Measurements from ENCODE around the gene AMD1. TPM values are rescaled to one million over a fixed set of nuclear protein-coding genes. Genes with fewer than 3 reads are reported as not detected.

Gene AMD1
- total and polyA plus RNA-seq, 12 donors, result 15.4 to 64.1 (median 43.5) TPM

DNA sequence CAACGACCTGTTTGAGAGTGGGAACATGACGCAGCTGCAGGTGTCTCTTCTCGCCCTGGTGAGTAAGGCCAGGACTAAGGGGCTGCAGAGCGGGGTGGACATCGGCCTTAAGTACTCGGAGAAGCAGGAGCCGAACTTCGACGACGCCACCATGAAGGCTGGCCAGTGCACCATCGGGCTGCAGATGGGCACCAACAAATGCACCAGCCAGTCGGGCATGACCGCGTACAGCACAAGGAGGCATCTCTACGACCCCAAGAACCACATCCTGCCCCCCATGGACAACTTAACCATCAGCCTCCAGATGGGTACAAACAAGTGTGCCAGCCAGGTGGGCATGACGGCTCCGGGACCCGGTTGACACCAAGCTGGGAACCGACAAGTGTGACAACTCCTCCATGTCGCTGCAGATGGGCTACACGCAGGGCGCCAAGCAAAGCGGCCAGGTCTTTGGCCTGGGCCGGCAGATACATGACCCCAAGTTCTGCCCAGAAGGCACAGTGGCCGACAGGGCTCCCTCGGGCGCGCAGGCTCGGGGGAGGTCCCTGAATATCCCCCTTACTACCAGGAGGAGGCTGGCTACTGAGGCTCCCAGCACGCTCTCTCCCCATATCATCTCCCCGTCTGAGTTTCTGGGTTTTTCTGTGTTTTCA is 15.9 kb upstream of the AMD1 start:
- no peak overlapping the region for H3K27ac ChIP-seq
- peak in 1 of 7 donors; percentile 43 for DNase-seq
- H3K36me3 ChIP-seq (replicated peaks in 1 of 2), result no peaks in the 10 kb centered on the region
- no peak overlapping the region for H3K4me3 ChIP-seq
- H3K9me3 ChIP-seq (replicated peaks in 1 of 3), result no peaks in the 10 kb centered on the region
- H3K4me1 ChIP-seq (replicated peaks in 1 of 2), result no peaks in the 10 kb centered on the region
- WGBS, 4 donors, result 93 to 95% (median 94%) methylated on average over 19 to 31 of the region's 31 CpGs
- no peak for TF ChIP-seq POLR2A (IDR thresholded peaks at IDR 0.05)
- TF ChIP-seq, protein P1, sequence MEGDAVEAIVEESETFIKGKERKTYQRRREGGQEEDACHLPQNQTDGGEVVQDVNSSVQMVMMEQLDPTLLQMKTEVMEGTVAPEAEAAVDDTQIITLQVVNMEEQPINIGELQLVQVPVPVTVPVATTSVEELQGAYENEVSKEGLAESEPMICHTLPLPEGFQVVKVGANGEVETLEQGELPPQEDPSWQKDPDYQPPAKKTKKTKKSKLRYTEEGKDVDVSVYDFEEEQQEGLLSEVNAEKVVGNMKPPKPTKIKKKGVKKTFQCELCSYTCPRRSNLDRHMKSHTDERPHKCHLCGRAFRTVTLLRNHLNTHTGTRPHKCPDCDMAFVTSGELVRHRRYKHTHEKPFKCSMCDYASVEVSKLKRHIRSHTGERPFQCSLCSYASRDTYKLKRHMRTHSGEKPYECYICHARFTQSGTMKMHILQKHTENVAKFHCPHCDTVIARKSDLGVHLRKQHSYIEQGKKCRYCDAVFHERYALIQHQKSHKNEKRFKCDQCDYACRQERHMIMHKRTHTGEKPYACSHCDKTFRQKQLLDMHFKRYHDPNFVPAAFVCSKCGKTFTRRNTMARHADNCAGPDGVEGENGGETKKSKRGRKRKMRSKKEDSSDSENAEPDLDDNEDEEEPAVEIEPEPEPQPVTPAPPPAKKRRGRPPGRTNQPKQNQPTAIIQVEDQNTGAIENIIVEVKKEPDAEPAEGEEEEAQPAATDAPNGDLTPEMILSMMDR (IDR thresholded peaks at IDR 0.05), result no peak
- intact Hi-C loops (cut with DNase I), result no loop called here
- H3K27me3 ChIP-seq, result no peaks in the 10 kb centered on the region

DNA sequence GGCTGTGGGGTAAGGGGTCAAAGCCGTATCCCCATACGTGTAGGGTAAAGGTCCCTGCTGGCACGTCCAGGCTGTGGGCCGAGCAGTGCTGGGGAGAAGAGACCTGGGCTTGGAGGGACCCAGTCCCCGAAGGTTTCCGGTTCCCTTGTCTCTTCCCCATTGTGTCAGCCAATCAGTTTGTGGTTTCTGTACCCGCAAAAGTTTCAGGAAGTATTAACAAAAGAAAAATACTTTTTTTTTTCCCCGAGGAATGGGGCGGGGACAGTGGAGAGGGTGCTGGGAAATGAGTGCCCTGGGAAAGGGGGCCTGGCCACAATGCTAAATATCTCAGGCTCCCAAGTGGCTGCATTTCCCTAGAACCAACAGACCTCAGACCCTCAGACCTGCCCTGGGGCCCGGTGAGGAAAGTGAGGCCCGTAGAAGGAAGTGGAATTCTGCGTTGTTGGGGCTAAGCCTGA is 15.2 kb upstream of the AMD1 start:
- WGBS, 4 donors, result 73 to 93% (median 82%) methylated on average over 12 of the region's 12 CpGs
- peak in 3 of 7 donors; percentile 6 to 48 (median 24) for DNase-seq
- no peaks in the 10 kb centered on the region for H3K9me3 ChIP-seq (replicated peaks in 1 of 3)
- no peak overlapping the region for H3K27ac ChIP-seq
- intact Hi-C loops (cut with DNase I), result no loop called here
- no peak for TF ChIP-seq POLR2A (IDR thresholded peaks at IDR 0.05)
- TF ChIP-seq, protein P1 (IDR thresholded peaks at IDR 0.05), result no peak
- H3K4me1 ChIP-seq (replicated peaks in 1 of 2), result no peaks in the 10 kb centered on the region
- H3K36me3 ChIP-seq (replicated peaks in 1 of 2), result no peaks in the 10 kb centered on the region
- H3K27me3 ChIP-seq, result no peaks in the 10 kb centered on the region
- no peak overlapping the region for H3K4me3 ChIP-seq

DNA sequence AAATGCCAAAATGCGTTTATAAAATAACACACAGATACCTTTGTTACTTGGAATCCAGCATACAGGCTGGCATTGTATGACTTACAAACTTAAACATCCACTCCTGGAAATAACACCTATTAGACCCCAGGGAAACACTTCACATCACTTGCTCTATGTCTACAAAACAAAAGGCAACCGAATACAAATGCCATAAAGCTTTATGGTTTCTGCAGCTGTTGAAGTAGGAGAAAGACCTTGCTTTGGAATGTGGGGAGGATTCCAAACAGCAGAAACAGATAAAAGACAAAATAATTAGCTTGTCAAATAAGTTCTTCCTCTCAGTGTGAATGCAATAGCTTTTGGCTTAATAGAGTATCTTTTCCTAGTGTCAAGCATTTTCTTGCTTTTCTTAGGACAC is 9.8 kb upstream of the AMD1 start:
- Histone ChIP-seq H3K36me3 (replicated peaks in 1 of 2) (no peaks in the 10 kb centered on the region), H3K4me3 (no peak overlapping the region), H3K9me3 (replicated peaks in 1 of 3) (no peaks in the 10 kb centered on the region), H3K27ac (no peak overlapping the region), H3K27me3 (no peaks in the 10 kb centered on the region), H3K4me1 (replicated peaks in 1 of 2) (no peaks in the 10 kb centered on the region)
- 45 to 71% (median 53%) methylated on average over 2 of the region's 2 CpGs for WGBS, 4 donors
- DNase-seq, result no peak
- intact Hi-C loops (cut with DNase I), result no loop called here
- TF ChIP-seq POLR2A (IDR thresholded peaks at IDR 0.05), result no peak
- TF ChIP-seq, protein P1 (IDR thresholded peaks at IDR 0.05), result no peak

DNA sequence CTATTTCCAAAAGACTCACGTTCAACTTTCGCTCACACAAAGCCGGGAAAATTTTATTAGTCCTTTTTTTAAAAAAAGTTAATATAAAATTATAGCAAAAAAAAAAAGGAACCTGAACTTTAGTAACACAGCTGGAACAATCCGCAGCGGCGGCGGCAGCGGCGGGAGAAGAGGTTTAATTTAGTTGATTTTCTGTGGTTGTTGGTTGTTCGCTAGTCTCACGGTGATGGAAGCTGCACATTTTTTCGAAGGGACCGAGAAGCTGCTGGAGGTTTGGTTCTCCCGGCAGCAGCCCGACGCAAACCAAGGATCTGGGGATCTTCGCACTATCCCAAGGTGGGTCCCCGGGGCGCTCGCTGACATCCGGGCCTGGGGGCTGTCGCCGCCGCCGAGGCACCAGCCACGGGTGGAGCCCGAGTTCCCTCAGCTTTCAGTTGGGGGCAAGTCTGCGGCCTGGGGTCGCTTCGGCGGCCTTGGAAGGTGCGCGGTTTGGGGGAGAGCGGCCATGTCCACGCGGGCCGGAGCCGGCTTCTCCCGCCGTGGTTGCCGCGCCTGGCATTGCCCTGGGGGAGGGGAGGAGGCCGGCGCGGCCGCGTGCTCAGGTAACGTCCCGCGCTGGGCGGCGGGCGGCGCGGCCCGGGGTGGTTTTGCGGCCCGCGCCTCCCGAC is 429 bp downstream of the AMD1 start:
- Histone ChIP-seq H3K4me1 (replicated peaks in 1 of 2) (peaks cover 7 to 41% of the 10 kb centered on the region in 2 donors), H3K27ac (peak overlapping the region; percentile 77 to 97 (median 95)), H3K9me3 (replicated peaks in 1 of 3) (no peaks in the 10 kb centered on the region), H3K36me3 (replicated peaks in 1 of 2) (no peaks in the 10 kb centered on the region), H3K4me3 (peak overlapping the region; percentile 57 to 96 (median 71)), H3K27me3 (no peaks in the 10 kb centered on the region)
- intact Hi-C loops (cut with DNase I), result loop anchor here in 1 of 2 donors (5.0 to 10.0 kb wide), 2 partner anchors 80 to 193 kb away; partner anchors contain the start of gene GTF3C6
- DNase-seq, result peak in 6 of 7 donors; percentile 35 to 70 (median 61)
- WGBS, 4 donors, result 0 to 1% (median 1%) methylated on average over 14 to 60 of the region's 60 CpGs
- no peak for TF ChIP-seq POLR2A (IDR thresholded peaks at IDR 0.05)
- TF ChIP-seq, protein P1 (IDR thresholded peaks at IDR 0.05), result no peak
